WTC11 (cell line): ENCODE measurements around the gene CTCFL. TPM values are rescaled to one million over a fixed set of nuclear protein-coding genes. Genes with fewer than 3 reads are reported as not detected.

Experiments
- ATAC-seq: fragments of 200-7000 bp; cut with Tn5 transposase; 2 replicates; pipeline ENCODE4 v1.10.0; 2021; ENCODE audit warnings: mild to moderate bottlenecking, moderate library complexity
- CTCF ChIA-PET: fragments of 300-600 bp; sonication (Branson Sonifier 250); formaldehyde crosslinking; loops from one replicate; lab custom pipeline; 2021; ENCODE audit warnings: antibody characterized with exemption; lab: Charles Lee
- POLR2A ChIA-PET: fragments of 350-600 bp; sonication (Branson Sonifier 250); formaldehyde crosslinking; loops from one replicate; lab custom pipeline; 2021; ENCODE audit warnings: antibody characterized with exemption; lab: Charles Lee
- DNase-seq: peaks from one replicate; pipeline ENCODE4 v3.0.0; 2021; ENCODE audit warnings: low spot score
- H3K27ac Mint-ChIP-seq: 2 replicates; pipeline ENCODE4 v1.8.0; 2021; ENCODE audit warnings: mixed read lengths
- H3K27me3 Mint-ChIP-seq: 2 replicates; pipeline ENCODE4 v1.8.0; 2021; ENCODE audit warnings: low read depth, mild to moderate bottlenecking, moderate library complexity, mixed read lengths
- H3K36me3 Mint-ChIP-seq: 2 replicates; pipeline ENCODE4 v1.8.0; 2021; ENCODE audit warnings: mixed read lengths
- H3K4me1 Mint-ChIP-seq: 2 replicates; pipeline ENCODE4 v1.8.0; 2022; ENCODE audit warnings: mixed read lengths
- H3K4me3 Mint-ChIP-seq: 2 replicates; pipeline ENCODE4 v1.8.0; 2021; ENCODE audit warnings: mild to moderate bottlenecking, moderate library complexity, mixed read lengths
- H3K9me3 Mint-ChIP-seq: 2 replicates; pipeline ENCODE4 v1.8.0; 2021; ENCODE audit warnings: mixed read lengths
- CREB1 ChIP-seq: sonication (generic); formaldehyde crosslinking; IDR thresholded peaks from 2 replicates; pipeline ENCODE4 v1.8.0; 2023; ENCODE audit warnings: mild to moderate bottlenecking, missing genetic modification reagents
- CREM ChIP-seq: sonication (generic); formaldehyde crosslinking; IDR thresholded peaks from 2 replicates; pipeline ENCODE4 v1.8.1; 2022; ENCODE audit warnings: mild to moderate bottlenecking, missing genetic modification reagents, moderate library complexity
- FOXK1 ChIP-seq: sonication (generic); formaldehyde crosslinking; IDR thresholded peaks from 2 replicates; pipeline ENCODE4 v1.8.0; 2022; ENCODE audit warnings: mild to moderate bottlenecking, moderate library complexity, missing genetic modification reagents
- HMGA2 ChIP-seq: fragments of 250-450 bp; sonication (Bioruptor Pico); IDR thresholded peaks from 2 replicates; pipeline ENCODE4 v1.4.0; 2021; ENCODE audit warnings: mild to moderate bottlenecking, moderate library complexity
- JUN ChIP-seq: sonication (generic); formaldehyde crosslinking; IDR thresholded peaks from 2 replicates; pipeline ENCODE4 v1.8.0; 2023; ENCODE audit warnings: mild to moderate bottlenecking, missing genetic modification reagents
- MXD4 ChIP-seq: fragments of 250-450 bp; sonication (Bioruptor Pico); IDR thresholded peaks from 2 replicates; pipeline ENCODE4 v1.8.0; 2021; ENCODE audit warnings: mild to moderate bottlenecking, moderate library complexity, borderline replicate concordance
- NR1H2 ChIP-seq: sonication (generic); formaldehyde crosslinking; IDR thresholded peaks from 2 replicates; pipeline ENCODE4 v1.9.0; 2021; ENCODE audit warnings: mild to moderate bottlenecking, moderate library complexity, missing genetic modification reagents
- SMAD3 ChIP-seq: sonication (generic); formaldehyde crosslinking; IDR thresholded peaks from 2 replicates; pipeline ENCODE4 v1.8.0; 2022; ENCODE audit warnings: missing genetic modification reagents, mild to moderate bottlenecking, borderline replicate concordance
- SP1 ChIP-seq: sonication (generic); formaldehyde crosslinking; conservative IDR thresholded peaks from 2 replicates; pipeline ENCODE4 v1.8.1; 2022; ENCODE audit warnings: missing genetic modification reagents
- TP53 ChIP-seq: sonication (generic); formaldehyde crosslinking; IDR thresholded peaks from 2 replicates; pipeline ENCODE4 v1.8.1; 2023; ENCODE audit warnings: mild to moderate bottlenecking, missing genetic modification reagents
- ZBTB21 ChIP-seq: sonication (generic); formaldehyde crosslinking; IDR thresholded peaks from 2 replicates; pipeline ENCODE4 v1.8.1; 2023; ENCODE audit warnings: mild to moderate bottlenecking, missing genetic modification reagents, borderline replicate concordance
- ZNF121 ChIP-seq: sonication (generic); formaldehyde crosslinking; IDR thresholded peaks from 2 replicates; pipeline ENCODE4 v1.8.0; 2023; ENCODE audit warnings: missing genetic modification reagents
- ZNF138 ChIP-seq: sonication (generic); formaldehyde crosslinking; conservative IDR thresholded peaks from 2 replicates; pipeline ENCODE4 v1.8.1; 2022; ENCODE audit warnings: mild to moderate bottlenecking, moderate library complexity, missing genetic modification reagents
- ZNF219 ChIP-seq: sonication (generic); formaldehyde crosslinking; IDR thresholded peaks from 2 replicates; pipeline ENCODE4 v1.8.0; 2023; ENCODE audit warnings: missing genetic modification reagents, mild to moderate bottlenecking, borderline replicate concordance
- ZNF317 ChIP-seq: sonication (generic); formaldehyde crosslinking; IDR thresholded peaks from 2 replicates; pipeline ENCODE4 v1.8.1; 2023; ENCODE audit warnings: low read depth, mild to moderate bottlenecking, moderate library complexity, missing genetic modification reagents, borderline replicate concordance
- ZNF396 ChIP-seq: fragments of 250-450 bp; sonication (Bioruptor Pico); IDR thresholded peaks from 2 replicates; pipeline ENCODE4 v1.8.0; 2021; ENCODE audit warnings: mild to moderate bottlenecking, moderate library complexity, borderline replicate concordance
- ZNF416 ChIP-seq: fragments of 250-450 bp; sonication (Bioruptor Pico); IDR thresholded peaks from 2 replicates; pipeline ENCODE4 v1.9.0; 2021; ENCODE audit warnings: mild to moderate bottlenecking, inconsistent platforms
- ZNF671 ChIP-seq: fragments of 250-450 bp; sonication (Bioruptor Pico); IDR thresholded peaks from 2 replicates; pipeline ENCODE4 v1.8.0; 2021; ENCODE audit warnings: mild to moderate bottlenecking
- total RNA-seq: library from RNA; stranded (reverse); gene quantifications from 3 replicates; pipeline ENCODE4 v1.2.3, GENCODE V29; 2021
- TF ChIP-seq, protein P1 (sequence below): fragments of 250-450 bp; sonication (Bioruptor Pico); IDR thresholded peaks from 2 replicates; pipeline ENCODE4 v1.8.0; 2021; ENCODE audit warnings: mild to moderate bottlenecking
- TF ChIP-seq, protein P2 (sequence below): sonication (generic); formaldehyde crosslinking; IDR thresholded peaks from 2 replicates; pipeline ENCODE4 v1.8.1; 2022; ENCODE audit warnings: low read depth, mild to moderate bottlenecking, moderate library complexity, missing genetic modification reagents, borderline replicate concordance
- TF ChIP-seq, protein P3 (sequence below): sonication (generic); formaldehyde crosslinking; IDR thresholded peaks from 2 replicates; pipeline ENCODE4 v1.8.0; 2023; ENCODE audit warnings: mild to moderate bottlenecking, missing genetic modification reagents
- TF ChIP-seq, protein P4 (sequence below): fragments of 200-600 bp; IDR thresholded peaks from 2 replicates; pipeline ENCODE4 v1.8.0; 2022; ENCODE audit warnings: antibody characterized with exemption
- TF ChIP-seq, protein P5 (sequence below): sonication (generic); formaldehyde crosslinking; IDR thresholded peaks from 2 replicates; pipeline ENCODE4 v1.8.1; 2023; ENCODE audit warnings: mild to moderate bottlenecking, missing genetic modification reagents, moderate library complexity
- TF ChIP-seq, protein P6 (sequence below): sonication (generic); formaldehyde crosslinking; IDR thresholded peaks from 2 replicates; pipeline ENCODE4 v1.8.1; 2022; ENCODE audit warnings: mild to moderate bottlenecking, missing genetic modification reagents, moderate library complexity, borderline replicate concordance
- TF ChIP-seq, protein P7 (sequence below): sonication (generic); formaldehyde crosslinking; IDR thresholded peaks from 2 replicates; pipeline ENCODE4 v1.8.0; 2023; ENCODE audit warnings: missing genetic modification reagents

The CTCFL gene
- total RNA-seq, 1 experiment from 2014 or later = 0.70 TPM

DNA sequence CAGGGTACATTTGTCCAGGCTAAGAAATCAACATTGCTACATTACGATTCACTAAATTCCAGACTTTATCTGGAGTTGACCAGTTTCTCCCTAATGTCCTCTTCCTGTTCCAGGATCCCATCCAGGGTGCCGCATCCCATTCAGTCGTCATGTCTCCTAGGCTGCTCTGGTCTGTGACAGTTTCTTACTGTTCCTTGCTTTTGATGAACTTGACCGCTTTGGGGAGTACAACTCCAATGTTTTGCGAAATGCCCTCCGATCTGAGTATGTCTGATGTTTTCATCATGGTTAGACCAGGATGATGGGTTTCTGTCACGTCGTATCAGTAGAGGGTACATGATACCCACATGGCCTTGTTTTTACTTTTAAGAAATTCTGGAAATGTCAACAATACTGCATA lies 62.2 kb downstream of the CTCFL start:
- Mint-ChIP-seq H3K4me1 (0 out of 2 replicates have a peak, but pooled peaks cover 3% of the 10 kb centered on the region), H3K4me3 (no peak overlapping the region), H3K27me3 (no peaks in the 10 kb centered on the region; the same call in 1 of the 2 replicates), H3K27ac (0 out of 2 replicates have a peak overlapping the region, but pooled peaks have one; percentile 26), H3K9me3 (peaks cover 10% of the 10 kb centered on the region; the same call in 1 of the 2 replicates), H3K36me3 (no peaks in the 10 kb centered on the region)
- POLR2A ChIA-PET = no interaction called here
- CTCF ChIA-PET = no interaction called here
- ATAC-seq = no peak
- TF ChIP-seq ZNF396 (CRISPR knock-in tag) = no peak
- TF ChIP-seq, protein P1, sequence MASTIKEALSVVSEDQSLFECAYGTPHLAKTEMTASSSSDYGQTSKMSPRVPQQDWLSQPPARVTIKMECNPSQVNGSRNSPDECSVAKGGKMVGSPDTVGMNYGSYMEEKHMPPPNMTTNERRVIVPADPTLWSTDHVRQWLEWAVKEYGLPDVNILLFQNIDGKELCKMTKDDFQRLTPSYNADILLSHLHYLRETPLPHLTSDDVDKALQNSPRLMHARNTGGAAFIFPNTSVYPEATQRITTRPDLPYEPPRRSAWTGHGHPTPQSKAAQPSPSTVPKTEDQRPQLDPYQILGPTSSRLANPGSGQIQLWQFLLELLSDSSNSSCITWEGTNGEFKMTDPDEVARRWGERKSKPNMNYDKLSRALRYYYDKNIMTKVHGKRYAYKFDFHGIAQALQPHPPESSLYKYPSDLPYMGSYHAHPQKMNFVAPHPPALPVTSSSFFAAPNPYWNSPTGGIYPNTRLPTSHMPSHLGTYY (CRISPR knock-in tag) = no peak
- TF ChIP-seq ZNF416 (CRISPR knock-in tag) = no peak
- TF ChIP-seq NR1H2 = no peak
- TF ChIP-seq, protein P2, sequence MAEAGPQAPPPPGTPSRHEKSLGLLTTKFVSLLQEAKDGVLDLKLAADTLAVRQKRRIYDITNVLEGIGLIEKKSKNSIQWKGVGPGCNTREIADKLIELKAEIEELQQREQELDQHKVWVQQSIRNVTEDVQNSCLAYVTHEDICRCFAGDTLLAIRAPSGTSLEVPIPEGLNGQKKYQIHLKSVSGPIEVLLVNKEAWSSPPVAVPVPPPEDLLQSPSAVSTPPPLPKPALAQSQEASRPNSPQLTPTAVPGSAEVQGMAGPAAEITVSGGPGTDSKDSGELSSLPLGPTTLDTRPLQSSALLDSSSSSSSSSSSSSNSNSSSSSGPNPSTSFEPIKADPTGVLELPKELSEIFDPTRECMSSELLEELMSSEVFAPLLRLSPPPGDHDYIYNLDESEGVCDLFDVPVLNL (CRISPR knock-in tag) = no peak
- no peak for TF ChIP-seq TP53 (CRISPR knock-in tag)
- no peak for TF ChIP-seq SMAD3 (CRISPR knock-in tag)
- no peak for TF ChIP-seq MXD4
- TF ChIP-seq, protein P3, sequence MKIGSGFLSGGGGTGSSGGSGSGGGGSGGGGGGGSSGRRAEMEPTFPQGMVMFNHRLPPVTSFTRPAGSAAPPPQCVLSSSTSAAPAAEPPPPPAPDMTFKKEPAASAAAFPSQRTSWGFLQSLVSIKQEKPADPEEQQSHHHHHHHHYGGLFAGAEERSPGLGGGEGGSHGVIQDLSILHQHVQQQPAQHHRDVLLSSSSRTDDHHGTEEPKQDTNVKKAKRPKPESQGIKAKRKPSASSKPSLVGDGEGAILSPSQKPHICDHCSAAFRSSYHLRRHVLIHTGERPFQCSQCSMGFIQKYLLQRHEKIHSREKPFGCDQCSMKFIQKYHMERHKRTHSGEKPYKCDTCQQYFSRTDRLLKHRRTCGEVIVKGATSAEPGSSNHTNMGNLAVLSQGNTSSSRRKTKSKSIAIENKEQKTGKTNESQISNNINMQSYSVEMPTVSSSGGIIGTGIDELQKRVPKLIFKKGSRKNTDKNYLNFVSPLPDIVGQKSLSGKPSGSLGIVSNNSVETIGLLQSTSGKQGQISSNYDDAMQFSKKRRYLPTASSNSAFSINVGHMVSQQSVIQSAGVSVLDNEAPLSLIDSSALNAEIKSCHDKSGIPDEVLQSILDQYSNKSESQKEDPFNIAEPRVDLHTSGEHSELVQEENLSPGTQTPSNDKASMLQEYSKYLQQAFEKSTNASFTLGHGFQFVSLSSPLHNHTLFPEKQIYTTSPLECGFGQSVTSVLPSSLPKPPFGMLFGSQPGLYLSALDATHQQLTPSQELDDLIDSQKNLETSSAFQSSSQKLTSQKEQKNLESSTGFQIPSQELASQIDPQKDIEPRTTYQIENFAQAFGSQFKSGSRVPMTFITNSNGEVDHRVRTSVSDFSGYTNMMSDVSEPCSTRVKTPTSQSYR = no peak
- TF ChIP-seq, protein P4, sequence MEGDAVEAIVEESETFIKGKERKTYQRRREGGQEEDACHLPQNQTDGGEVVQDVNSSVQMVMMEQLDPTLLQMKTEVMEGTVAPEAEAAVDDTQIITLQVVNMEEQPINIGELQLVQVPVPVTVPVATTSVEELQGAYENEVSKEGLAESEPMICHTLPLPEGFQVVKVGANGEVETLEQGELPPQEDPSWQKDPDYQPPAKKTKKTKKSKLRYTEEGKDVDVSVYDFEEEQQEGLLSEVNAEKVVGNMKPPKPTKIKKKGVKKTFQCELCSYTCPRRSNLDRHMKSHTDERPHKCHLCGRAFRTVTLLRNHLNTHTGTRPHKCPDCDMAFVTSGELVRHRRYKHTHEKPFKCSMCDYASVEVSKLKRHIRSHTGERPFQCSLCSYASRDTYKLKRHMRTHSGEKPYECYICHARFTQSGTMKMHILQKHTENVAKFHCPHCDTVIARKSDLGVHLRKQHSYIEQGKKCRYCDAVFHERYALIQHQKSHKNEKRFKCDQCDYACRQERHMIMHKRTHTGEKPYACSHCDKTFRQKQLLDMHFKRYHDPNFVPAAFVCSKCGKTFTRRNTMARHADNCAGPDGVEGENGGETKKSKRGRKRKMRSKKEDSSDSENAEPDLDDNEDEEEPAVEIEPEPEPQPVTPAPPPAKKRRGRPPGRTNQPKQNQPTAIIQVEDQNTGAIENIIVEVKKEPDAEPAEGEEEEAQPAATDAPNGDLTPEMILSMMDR = no peak
- TF ChIP-seq ZBTB21 (CRISPR knock-in tag) = no peak
- TF ChIP-seq, protein P5, sequence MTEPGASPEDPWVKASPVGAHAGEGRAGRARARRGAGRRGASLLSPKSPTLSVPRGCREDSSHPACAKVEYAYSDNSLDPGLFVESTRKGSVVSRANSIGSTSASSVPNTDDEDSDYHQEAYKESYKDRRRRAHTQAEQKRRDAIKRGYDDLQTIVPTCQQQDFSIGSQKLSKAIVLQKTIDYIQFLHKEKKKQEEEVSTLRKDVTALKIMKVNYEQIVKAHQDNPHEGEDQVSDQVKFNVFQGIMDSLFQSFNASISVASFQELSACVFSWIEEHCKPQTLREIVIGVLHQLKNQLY (CRISPR knock-in tag) = no peak
- TF ChIP-seq FOXK1 (CRISPR knock-in tag) = no peak
- DNase-seq = no peak

DNA sequence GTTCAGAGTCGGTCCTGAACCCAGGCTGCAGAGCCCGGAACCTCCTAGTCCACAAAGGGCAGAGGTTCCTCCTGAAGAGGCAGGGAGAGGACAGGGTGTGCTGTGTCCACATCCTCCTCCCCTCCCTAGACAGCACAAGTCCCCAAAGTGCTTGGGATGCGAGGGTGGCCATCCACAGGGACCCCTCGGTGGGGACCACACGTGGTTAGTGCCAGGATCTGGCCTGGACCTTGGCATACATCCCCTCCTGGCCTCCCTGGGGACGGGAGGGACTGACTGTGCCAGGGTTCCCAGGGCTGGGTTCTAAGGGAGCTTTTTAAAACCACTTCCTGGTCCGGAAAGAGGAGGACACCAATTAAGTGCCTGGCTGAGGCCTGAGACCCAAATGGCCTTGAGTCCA lies 63.2 kb downstream of the CTCFL start:
- no peaks in the 10 kb centered on the region for H3K36me3 Mint-ChIP-seq
- H3K27ac Mint-ChIP-seq = no peak overlapping the region
- 0 out of 2 replicates have a peak, but pooled peaks cover 3% of the 10 kb centered on the region for H3K4me1 Mint-ChIP-seq
- H3K9me3 Mint-ChIP-seq = peaks cover 19% of the 10 kb centered on the region
- no peak overlapping the region for H3K4me3 Mint-ChIP-seq
- ChIA-PET CTCF (interaction anchor here (1.0 to 1.4 kb wide), 2 partner anchors 9 to 37 kb away, joined by 3 read pairs; no protein-coding TSS in a partner anchor), POLR2A (no interaction called here)
- DNase-seq (no peak), ATAC-seq (no peak)
- no peaks in the 10 kb centered on the region; the same call in 1 of the 2 replicates for H3K27me3 Mint-ChIP-seq
- no peak for TF ChIP-seq TP53 (CRISPR knock-in tag)
- TF ChIP-seq, protein P5 (CRISPR knock-in tag) = no peak
- TF ChIP-seq CREB1 (CRISPR knock-in tag) = no peak
- TF ChIP-seq ZNF138 (CRISPR knock-in tag) = no peak
- TF ChIP-seq HMGA2 (CRISPR knock-in tag) = no peak
- TF ChIP-seq ZNF671 (CRISPR knock-in tag) = no peak
- no peak for TF ChIP-seq ZNF317 (CRISPR knock-in tag)
- no peak for TF ChIP-seq SP1 (CRISPR knock-in tag)
- no peak for TF ChIP-seq JUN (CRISPR knock-in tag)
- TF ChIP-seq, protein P6, sequence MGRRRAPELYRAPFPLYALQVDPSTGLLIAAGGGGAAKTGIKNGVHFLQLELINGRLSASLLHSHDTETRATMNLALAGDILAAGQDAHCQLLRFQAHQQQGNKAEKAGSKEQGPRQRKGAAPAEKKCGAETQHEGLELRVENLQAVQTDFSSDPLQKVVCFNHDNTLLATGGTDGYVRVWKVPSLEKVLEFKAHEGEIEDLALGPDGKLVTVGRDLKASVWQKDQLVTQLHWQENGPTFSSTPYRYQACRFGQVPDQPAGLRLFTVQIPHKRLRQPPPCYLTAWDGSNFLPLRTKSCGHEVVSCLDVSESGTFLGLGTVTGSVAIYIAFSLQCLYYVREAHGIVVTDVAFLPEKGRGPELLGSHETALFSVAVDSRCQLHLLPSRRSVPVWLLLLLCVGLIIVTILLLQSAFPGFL (CRISPR knock-in tag) = no peak
- no peak for TF ChIP-seq ZNF121
- TF ChIP-seq, protein P7, sequence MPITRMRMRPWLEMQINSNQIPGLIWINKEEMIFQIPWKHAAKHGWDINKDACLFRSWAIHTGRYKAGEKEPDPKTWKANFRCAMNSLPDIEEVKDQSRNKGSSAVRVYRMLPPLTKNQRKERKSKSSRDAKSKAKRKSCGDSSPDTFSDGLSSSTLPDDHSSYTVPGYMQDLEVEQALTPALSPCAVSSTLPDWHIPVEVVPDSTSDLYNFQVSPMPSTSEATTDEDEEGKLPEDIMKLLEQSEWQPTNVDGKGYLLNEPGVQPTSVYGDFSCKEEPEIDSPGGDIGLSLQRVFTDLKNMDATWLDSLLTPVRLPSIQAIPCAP (CRISPR knock-in tag) = no peak
- TF ChIP-seq ZNF219 (CRISPR knock-in tag) = no peak
- no peak for TF ChIP-seq CREM
